Esophagus squamous epithelium (tissue), 4 donors: ENCODE results near the gene SETBP1.

Source experiments
- CTCF ChIP-seq, 6 experiments: fragments of 450-650 bp in 4 of 6; fragments of 200-600 bp in 2 of 6; sonication (generic) in 2 of 6; IDR thresholded peaks; one replicate each; pipeline ENCODE4 v1.5.1; 2016 to 2019; ENCODE audit warnings: antibody characterized with exemption in 6 of 6, mild to moderate bottlenecking in 4 of 6, moderate library complexity in 4 of 6
- POLR2A ChIP-seq, 4 donors: fragments of 450-650 bp; IDR thresholded peaks; one replicate each; pipeline ENCODE4 v1.6.1; 2017; ENCODE audit warnings: antibody characterized with exemption in 4 of 4, mild to moderate bottlenecking in 4 of 4, moderate library complexity in 3 of 4

GRCh38 chr18:44699572-44700261 is 19.0 kb downstream of the SETBP1 start:
- TF ChIP-seq POLR2A (IDR thresholded peaks at IDR 0.05) = no peak
- no peak for TF ChIP-seq CTCF (IDR thresholded peaks at IDR 0.05)
